Nucleus accumbens (tissue), 56 donors: Measurements from ENCODE around the gene VTA1.
"Not testable (repeated sequence)": the region's sequence is repeated elsewhere in the genome, so short reads cannot be mapped to it uniquely, and the experiment has no call there.

Source experiments
- DNase-seq, 56 donors: peaks; one replicate each; lab custom pipeline; 2025; lab: John Stamatoyannopoulos, UW

VTA1 gene

DNA sequence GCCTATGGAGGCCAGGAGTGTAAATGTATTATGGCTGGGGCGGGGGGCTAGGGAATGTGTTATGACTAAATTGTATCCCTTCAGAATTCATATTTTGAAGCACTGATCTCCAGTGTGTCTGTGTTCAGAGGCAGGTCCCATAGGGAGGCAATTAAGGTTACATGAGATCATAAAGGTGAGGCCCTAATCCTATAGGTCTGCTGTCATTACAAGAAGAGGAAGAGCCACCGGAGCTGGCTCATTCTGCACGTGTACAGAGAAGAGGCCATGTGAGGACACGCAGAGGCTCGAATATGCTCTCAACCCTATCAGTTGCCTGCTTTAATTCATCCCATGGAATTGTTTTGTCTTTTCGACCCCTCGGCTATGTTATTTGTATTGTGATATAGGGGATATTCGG, 76.9 kb downstream of the VTA1 start:
- no peak for DNase-seq

DNA sequence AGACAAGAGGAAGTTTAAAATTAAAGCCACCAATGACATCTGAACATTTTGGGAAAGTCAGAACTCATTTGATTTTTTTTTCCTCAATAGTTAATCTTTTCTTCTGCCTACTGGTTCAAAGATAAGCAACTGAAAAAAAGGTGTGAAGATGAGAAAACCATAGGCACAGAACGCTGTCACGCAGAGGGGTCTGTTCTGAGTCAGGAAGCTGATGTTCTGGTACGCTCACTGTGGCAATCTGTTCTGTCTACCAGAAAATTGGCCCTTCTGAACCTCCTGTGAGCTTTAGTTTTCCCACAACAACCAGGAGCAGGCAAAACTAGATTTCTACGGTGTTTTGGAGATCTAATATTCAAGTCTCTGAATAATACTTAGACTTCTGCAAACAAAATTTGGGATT, 78.1 kb downstream of the VTA1 start:
- no peak for DNase-seq

DNA sequence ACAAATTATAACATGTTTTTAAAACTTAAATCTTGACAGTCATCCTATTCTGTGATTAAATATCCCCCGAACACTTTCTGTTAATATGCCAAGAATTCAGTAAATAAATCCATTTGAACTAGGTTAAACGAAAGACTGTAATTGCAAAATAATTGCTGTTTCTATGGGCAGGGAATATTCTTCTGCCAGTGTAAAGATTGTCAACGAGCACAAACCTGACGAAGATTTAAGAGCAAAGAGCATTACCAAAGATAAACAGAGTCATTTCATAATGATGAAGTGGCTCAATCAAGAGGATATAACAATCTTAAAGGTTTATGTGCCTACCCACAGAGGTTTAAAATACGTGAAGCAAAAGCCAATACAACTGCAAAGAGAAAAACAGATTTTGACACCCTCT, 78.5 kb downstream of the VTA1 start:
- no peak for DNase-seq

DNA sequence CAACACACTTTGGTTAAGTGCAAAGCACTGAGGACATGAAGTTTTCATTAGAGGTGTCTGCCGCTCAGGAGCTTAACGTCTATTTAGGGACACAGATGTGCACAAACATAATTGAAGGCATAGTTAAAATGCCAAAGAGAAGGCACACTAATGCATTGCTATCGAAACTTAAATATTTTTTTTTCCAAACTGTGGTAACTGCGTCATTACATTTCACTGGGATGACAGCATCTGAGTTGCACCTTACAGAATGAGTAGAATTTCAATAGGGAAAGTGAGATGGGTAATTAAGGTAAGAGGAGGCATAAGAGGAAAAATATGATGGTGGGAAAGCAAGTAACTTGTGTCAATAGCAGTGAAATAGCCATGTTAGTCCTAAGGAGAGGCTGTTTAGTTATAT, 79.7 kb downstream of the VTA1 start:
- DNase-seq, result no peak

- not testable (repeated sequence) for DNase-seq
These were observed 82.6 kb downstream of the VTA1 start for GRCh38 chr6:142229518-142230270.

GRCh38 chr6:142232206-142233044, 85.4 kb downstream of the VTA1 start:
- not testable (repeated sequence) for DNase-seq

DNA sequence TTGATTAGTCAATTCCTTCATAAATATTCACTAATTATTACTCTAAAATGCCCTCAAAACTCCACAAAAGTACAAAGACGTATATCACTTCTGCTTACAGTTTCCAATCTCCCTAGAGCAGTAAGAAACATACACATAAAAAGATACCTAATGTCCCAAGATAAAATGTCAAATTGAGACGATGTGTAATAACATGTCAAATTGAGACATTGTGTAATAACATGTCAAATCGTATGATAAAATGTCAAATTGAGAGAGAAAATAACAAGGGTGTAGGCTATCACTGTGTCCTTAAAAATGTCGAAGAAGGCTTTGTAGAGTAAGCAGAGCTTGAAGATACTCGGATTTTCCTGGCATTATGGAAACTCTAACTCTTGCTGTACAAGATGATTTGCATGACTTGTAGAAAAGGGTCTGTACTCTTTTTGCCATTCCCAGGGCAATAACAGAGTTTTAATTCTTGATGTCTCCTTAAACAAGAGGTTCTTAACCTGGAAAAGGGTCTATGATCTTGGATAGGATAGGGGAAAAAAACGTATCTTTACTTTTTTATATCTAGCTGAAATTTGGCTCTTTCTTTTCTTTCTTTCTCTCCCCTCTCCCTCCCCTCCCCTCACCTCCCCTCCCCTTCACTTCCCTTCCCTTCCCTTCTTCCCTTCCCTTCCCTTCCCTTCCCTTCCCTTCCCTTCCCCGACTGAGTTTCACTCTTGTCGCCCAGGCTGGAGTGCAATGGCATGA, 87.1 kb downstream of the VTA1 start:
- DNase-seq, result no peak

DNA sequence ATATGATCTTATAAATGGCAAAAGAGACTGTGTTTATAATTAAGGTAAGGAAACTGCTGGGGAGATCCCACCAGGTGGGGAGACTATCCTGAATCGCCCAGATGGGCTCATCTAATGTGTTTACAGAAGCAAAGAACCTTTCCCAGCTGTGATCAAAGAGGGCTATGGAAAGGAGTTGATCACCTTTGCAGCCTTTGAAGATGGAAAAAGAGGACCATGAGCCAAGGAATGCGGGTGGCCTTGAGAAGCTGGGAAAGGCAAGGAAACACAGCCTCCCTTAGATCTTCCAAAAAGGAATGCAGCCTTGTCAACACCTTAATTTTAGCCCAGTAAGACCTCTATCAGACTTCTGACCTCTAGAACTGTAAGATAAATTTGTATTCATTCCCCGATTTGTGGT, 88.2 kb downstream of the VTA1 start:
- no peak for DNase-seq

DNA sequence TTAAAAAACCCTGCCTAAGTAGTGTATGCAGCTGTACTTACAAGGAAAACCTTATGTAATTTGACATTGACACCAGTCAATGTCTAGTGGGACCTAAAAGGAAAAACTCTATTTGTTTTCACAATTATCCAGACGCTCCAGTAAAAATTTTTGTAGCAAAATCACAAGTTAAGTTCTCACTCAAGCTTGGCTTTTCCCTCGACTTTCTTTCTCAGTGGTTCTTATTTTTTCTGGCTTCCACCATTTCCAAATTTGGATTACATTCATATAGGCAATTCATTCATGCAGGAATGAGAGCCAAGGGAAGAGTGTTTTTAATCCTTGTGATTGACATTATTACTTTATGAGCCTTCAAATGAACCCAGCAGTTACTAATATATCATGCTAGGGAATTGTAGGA, 88.7 kb downstream of the VTA1 start:
- no peak for DNase-seq

DNA sequence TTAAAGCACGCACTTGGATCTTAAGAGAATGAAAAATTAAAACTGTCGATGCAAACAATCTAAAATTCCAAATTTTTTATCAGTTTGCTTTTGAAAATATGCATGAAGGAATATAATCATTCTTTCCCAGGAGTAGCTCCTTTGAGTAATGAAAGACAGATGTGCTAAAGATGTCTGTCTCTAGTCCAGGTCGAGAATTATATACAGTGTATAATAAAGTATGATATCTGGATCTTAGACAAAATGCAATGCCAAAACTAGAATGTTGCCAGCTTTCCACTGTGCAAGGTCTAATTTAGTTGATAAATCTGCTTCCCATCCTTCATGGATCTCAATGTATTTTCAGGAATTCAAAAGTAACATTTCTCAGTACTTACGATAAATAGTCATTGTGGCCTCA, 89.6 kb downstream of the VTA1 start:
- no peak for DNase-seq

- no peak for DNase-seq
These were observed 91.8 kb downstream of the VTA1 start for GRCh38 chr6:142238881-142239280.

DNA sequence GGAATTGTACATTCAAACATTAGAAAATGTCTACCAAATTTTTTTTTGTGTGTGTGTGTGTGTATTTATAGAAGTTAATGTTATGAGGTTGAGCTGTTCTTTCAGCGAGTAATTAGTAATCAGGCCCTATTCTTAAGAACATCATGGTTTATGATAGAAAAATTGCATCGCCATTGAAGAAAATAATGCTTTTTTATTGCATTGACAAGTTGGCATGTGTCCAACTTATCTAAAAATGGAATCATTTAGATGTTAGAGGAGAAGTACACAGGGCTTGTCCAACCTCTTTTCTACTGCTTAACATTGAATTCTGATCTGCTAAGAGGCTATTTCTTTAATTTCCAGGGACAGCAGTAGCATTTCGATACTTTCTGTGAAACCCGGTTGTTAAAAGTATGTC, 93.1 kb downstream of the VTA1 start:
- DNase-seq, result no peak

DNA sequence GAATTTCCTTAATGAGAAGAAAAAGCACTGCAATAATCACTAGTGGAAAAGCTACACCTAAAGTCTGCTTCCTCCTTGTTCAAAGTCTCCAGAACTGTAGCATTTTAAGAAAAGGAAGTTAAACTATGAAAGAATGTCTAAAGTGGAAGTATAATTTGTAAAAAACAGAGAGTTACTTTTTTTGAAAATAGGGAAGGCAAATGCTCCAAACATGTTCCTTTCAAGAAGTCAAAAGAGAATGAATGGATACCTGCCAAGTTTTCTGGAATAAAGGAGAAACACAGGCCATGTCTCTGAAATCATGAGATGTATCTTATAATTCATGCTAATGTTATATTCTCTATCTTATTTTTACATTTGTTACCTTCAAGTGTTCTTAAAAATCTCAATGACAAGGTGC, 94.0 kb downstream of the VTA1 start:
- no peak for DNase-seq

- no peak for DNase-seq
These were observed 95.2 kb downstream of the VTA1 start for GRCh38 chr6:142242269-142242668.

DNA sequence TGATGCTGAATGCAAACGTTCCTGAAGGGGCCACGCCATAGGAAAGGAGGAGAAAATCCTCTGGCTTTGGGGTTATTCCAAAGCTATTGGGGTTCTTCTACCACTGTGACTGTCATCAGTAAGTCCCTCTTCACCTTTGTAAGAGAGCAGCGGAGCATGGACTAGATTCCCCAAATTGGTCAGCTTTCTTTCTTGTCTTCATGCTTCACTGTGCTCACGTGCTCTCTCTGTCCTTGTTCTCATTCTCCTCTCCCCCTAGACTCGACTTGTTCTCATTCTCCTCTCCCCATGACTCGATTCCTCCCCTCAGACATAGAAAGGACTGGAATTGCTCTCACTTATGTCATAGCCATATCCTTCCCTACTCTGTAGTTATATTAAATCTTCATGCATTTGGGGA, 99.9 kb downstream of the VTA1 start:
- DNase-seq, result no peak

GRCh38 chr6:142249266-142249665, 102.2 kb downstream of the VTA1 start:
- no peak for DNase-seq

- DNase-seq, result no peak
These were observed 104.9 kb downstream of the VTA1 start for GRCh38 chr6:142251930-142252445.

DNA sequence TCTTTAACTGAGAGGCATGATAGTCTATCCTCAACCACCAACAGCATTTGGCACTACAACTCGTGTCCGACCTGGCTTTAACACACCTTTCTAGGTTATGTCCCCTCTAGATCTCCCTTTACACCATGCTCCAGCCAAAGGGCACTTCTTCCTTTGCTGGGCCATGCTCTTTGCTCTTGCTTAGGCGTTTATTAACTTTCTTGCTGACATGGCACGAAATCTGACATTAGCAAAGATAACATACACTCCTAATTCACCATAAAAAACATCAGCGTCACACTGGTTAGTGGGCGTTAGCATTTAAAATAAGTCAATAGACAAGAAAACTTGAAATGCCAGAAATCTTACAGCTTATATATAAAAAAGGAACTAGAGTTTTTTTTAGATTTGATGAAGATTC, 107.5 kb downstream of the VTA1 start:
- DNase-seq, result no peak

DNA sequence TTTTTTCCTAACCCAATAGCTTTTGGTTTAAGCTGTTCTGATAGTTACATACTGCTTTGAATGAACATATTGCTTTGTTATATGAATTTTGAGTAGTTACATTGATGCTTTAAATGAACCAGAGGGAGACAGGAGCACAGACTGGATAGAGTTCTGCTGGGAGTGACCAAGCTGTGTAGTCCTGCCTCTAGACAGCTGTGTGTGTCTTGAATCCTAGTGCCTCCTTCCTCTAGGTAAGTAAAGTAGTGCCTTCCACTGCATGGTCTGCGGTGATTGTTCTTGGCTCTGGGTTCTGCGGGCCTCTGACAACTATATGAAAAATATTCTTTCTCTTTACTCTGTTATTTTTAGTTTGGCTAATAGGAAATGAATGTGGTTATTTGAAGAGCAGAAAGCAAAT, 108.7 kb downstream of the VTA1 start:
- DNase-seq, result no peak

DNA sequence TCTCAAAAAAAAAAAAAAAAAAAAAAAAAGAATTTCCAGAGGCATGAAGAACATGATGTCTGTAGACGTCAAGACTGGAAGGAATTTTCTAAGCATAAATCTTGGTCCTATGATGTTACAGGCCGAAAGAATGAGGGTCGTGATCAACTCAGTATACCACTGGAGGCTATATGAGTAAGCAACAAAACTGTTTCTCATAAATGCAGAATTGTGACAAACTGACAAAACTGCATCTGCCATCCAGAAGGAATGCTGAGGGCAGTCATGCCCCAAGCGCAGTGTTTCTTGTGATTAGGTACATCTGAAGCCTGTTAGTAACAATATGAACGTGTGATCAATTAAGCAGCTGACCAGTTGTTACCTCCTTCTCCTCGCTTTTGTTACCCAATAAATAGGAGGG, 111.2 kb downstream of the VTA1 start:
- no peak for DNase-seq

- no peak for DNase-seq
These were observed 111.7 kb downstream of the VTA1 start for GRCh38 chr6:142258757-142259156.
